Measurements from ENCODE around the gene GALNT2. TPM values are rescaled to one million over a fixed set of nuclear protein-coding genes. Genes with fewer than 3 reads are reported as not detected.

The GALNT2 gene
- total RNA-seq, 4 donors from 2014 or later = 41.7 to 56.4 (median 50.7) TPM

DNA sequence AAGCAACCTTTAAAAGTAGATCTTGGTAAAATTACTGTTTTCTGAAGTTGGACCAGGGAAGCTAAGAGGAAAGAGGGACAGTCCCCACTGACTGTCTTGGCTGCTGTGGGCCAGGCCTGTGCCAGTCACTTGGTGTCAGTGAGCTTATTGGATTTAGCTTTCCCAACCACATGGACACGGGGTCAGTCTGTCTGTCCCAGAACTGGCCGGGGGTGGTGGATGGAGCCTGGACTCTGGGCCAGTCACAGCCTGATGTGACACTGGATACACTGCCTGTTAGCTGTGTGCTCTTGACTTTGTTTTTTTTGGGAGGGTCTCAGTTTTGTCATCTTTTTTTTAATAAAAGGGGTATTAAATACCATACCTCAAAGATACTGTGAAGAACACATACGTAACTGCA lies 96.7 kb downstream of the GALNT2 start:
- TF ChIP-seq, protein P1, sequence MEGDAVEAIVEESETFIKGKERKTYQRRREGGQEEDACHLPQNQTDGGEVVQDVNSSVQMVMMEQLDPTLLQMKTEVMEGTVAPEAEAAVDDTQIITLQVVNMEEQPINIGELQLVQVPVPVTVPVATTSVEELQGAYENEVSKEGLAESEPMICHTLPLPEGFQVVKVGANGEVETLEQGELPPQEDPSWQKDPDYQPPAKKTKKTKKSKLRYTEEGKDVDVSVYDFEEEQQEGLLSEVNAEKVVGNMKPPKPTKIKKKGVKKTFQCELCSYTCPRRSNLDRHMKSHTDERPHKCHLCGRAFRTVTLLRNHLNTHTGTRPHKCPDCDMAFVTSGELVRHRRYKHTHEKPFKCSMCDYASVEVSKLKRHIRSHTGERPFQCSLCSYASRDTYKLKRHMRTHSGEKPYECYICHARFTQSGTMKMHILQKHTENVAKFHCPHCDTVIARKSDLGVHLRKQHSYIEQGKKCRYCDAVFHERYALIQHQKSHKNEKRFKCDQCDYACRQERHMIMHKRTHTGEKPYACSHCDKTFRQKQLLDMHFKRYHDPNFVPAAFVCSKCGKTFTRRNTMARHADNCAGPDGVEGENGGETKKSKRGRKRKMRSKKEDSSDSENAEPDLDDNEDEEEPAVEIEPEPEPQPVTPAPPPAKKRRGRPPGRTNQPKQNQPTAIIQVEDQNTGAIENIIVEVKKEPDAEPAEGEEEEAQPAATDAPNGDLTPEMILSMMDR (IDR thresholded peaks at IDR 0.05; ENCODE audit: low read depth) = no peak

DNA sequence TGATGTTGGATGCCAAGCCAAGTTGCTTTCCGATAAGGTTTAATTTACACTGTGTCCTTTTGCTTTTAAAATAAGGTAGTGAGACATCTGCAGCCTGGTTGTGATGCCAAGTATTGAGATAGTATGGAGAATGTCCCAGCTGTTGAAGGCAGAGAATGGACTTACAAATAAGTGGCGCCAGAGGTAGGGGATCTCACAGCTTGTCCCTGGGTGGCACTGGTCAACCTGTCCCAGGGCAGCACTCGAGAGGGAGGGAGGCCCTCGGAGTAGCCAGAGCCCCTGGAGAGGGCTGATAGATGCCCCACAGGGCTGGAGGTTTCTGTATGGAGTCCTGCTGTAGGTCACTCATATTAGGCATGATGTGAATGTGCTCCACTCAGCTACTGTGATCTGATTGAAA lies 98.5 kb downstream of the GALNT2 start:
- TF ChIP-seq, protein P1 (IDR thresholded peaks at IDR 0.05; ENCODE audit: low read depth) = no peak

DNA sequence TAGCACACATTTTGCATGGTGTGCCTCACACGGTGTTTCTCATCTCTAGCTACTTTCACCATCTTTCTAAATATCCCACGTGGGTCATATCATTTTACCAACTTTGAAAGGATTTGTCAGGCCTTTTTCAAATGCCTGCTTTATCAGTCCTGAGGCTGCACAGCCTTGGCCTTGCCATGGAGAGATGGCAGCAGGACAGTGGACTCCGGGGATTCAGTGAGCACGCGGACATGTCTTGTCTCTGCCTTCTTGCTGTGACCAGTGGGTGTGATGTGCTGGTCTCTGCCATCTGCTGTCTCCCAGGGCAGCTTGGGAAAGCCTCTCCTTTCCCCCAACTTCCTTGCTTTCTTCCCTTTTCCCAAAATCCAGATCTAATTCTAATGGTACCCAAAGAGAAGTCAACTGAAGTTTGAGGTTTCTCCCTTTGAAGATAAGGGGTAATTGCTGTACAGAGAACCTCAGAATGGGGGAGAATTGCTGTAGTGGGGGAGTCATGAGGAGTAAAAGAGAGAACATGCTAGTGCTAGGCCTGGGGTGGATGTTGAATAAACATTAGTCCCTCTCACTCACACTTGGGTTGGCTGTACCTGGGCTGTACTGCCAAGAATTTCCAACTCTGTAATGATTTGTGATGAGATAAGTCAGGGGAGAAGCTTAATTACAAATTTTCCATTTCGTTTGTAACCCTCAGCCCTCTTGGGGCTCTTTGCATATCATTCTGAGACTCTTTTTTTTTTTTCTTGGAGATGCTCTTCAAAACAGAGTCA lies 99.5 kb downstream of the GALNT2 start:
- TF ChIP-seq, protein P1 (IDR thresholded peaks at IDR 0.05; ENCODE audit: low read depth) = no peak

DNA sequence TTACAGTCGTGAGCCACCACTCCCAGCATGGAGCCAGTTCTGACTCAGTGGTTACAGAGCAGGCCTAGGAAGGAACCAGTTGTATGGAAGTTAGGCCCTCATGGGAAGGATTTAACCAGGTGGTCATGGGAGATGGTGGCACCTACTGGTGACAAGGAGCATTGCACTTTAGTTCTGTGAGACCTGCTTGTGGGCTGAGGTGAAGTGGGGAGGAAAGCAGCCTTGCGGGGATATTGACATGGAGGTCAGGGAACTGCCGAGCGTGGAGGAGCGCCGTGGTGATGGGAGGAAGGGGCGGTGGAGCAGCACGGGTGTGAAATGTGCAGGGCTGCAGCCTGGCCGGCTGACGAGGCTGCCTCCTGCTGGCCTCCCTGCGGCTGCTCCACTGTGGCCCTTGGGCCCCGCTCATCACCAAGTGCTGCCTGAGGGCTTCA lies 100.4 kb downstream of the GALNT2 start:
- TF ChIP-seq, protein P1 (IDR thresholded peaks at IDR 0.05; ENCODE audit: low read depth) = no peak

DNA sequence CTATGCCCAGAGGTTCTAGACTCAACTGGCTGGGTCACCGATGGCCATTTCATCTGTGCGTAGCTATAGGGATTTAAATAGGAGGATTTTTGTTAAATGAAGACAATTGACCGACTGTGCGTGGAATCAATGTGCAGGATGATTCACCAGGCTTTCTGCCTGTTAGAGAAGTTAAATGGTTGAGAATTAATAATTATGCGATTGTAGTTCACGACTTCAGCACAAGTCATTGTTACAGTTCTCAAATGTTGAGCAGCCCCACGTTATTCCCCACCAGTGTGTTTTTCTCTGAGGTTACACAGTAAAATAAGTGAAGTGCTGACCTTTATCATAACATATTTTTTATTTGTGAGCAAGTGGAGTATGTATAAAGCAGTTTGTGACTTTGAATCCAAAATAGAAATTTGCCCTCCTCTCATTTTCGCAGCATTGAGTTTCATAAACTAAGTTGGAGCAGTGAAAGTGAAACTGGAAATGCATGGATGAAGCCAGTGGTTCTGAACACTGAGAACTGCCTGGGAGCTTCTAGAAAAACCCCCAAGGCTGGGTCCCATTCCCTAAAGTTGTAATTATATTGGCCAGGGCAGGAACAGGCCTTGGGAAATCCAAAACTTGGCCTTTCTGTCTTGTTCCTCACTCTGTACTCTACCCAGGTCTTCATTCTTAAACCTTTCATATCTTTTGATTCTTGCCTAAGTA lies 102.6 kb downstream of the GALNT2 start:
- TF ChIP-seq, protein P1 (IDR thresholded peaks at IDR 0.05; ENCODE audit: low read depth) = no peak

DNA sequence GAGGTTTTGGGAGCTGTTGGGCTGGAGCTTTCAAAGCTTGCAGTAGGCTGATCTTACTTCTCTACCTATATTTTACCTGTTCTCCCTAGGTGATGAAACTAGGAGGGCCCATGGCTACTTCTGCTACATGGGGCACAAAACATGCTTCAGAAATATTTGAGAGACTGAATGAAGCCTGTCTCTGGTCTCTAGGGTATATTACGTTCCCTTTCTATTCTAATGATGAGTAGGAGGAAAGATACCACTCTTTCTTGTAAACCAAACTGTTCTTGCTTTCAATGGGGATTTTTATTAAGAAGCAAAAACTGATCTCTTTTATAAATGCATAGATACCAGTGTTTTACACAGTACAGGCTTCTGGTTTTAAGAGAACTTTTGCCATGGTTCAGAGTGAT lies 103.1 kb downstream of the GALNT2 start:
- TF ChIP-seq, protein P1 (IDR thresholded peaks at IDR 0.05; ENCODE audit: low read depth) = no peak

DNA sequence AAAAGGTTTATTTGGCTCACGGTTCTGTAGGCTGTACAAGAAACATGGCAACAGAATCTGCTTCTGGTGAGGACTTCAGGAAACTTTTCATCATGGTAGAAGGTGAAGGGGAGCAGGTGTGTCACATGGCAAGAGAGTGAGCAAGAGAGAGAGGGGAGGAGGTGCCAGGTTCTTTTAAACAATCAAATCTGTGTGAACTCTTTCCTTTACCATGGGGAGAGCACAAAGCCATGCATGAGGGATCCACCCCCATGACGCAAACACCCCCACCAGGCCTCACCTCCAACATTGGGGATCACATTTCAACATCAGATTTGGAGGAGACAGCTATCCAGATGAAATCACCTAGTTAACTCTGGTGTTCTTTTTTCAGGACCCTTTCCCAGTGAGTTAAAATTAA lies 103.6 kb downstream of the GALNT2 start:
- TF ChIP-seq, protein P1 (IDR thresholded peaks at IDR 0.05; ENCODE audit: low read depth) = no peak

Data from subcutaneous adipose tissue (tissue), 4 donors.